ENCODE results near the gene BUD23.

GRCh38 chr7:73669858-73670385, 13.5 kb upstream of the BUD23 start:
- TF ChIP-seq, protein P1, sequence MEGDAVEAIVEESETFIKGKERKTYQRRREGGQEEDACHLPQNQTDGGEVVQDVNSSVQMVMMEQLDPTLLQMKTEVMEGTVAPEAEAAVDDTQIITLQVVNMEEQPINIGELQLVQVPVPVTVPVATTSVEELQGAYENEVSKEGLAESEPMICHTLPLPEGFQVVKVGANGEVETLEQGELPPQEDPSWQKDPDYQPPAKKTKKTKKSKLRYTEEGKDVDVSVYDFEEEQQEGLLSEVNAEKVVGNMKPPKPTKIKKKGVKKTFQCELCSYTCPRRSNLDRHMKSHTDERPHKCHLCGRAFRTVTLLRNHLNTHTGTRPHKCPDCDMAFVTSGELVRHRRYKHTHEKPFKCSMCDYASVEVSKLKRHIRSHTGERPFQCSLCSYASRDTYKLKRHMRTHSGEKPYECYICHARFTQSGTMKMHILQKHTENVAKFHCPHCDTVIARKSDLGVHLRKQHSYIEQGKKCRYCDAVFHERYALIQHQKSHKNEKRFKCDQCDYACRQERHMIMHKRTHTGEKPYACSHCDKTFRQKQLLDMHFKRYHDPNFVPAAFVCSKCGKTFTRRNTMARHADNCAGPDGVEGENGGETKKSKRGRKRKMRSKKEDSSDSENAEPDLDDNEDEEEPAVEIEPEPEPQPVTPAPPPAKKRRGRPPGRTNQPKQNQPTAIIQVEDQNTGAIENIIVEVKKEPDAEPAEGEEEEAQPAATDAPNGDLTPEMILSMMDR (conservative IDR thresholded peaks at IDR 0.05; ENCODE audit: low read depth, low read length): no peak
- no peak for TF ChIP-seq EZH2phosphoT487 (IDR thresholded peaks at IDR 0.05; ENCODE audit: borderline replicate concordance, low read length)

All from PC-3 (cell line).